Psoas muscle (tissue), 8 donors: ENCODE results near the gene MANEAL. TPM values are rescaled to one million over a fixed set of nuclear protein-coding genes. Genes with fewer than 3 reads are reported as not detected.

Experiments
- ATAC-seq, 4 donors: fragments of 200-7000 bp; cut with Tn5 transposase; one replicate each; pipeline ENCODE4 v1.9.1; 2020; ENCODE audit warnings: moderate library complexity in 3 of 4, mild to moderate bottlenecking in 2 of 4
- DNase-seq, 2 donors: peaks; one replicate each; pipeline ENCODE4 v3.0.0-alpha.2; 2020
- H3K27ac ChIP-seq: fragments of 200-600 bp; one replicate; pipeline ENCODE4 v1.8.0; 2022
- H3K27me3 ChIP-seq, 3 donors: fragments of 200-600 bp in 1 of 3; one replicate each; pipeline versions ENCODE4 v1.6.1 to v1.8.0; 2013 to 2022; ENCODE audit warnings: low read length in 2 of 3, mild to moderate bottlenecking in 2 of 3, moderate library complexity in 1 of 3; ENCODE audit not compliant: insufficient read depth in 3 of 3
- H3K36me3 ChIP-seq, 2 donors: fragments of 200-600 bp in 1 of 2; one replicate each; pipeline versions ENCODE4 v1.6.1 to v1.8.0; 2013 to 2022; ENCODE audit warnings: low read depth in 1 of 2, mild to moderate bottlenecking in 1 of 2, moderate library complexity in 1 of 2; ENCODE audit not compliant: insufficient read depth in 1 of 2
- H3K4me1 ChIP-seq: fragments of 200-600 bp; one replicate; pipeline ENCODE4 v1.8.0; 2022
- H3K4me3 ChIP-seq: fragments of 200-600 bp; one replicate; pipeline ENCODE4 v1.8.0; 2022; ENCODE audit warnings: mild to moderate bottlenecking
- H3K9me3 ChIP-seq: fragments of 200-600 bp; one replicate; pipeline ENCODE4 v1.8.0; 2022
- CTCF ChIP-seq: fragments of 200-600 bp; IDR thresholded peaks from one replicate; pipeline ENCODE4 v1.8.0; 2022; ENCODE audit warnings: antibody characterized with exemption
- WGBS, 3 donors: extraction: QIAGEN DNeasy Blood & Tissue Kit; methylation state at CpG; one replicate each; pipeline versions ENCODE4 v1.1.6 to v1.1.7; 2013; 5-methylcytosine and 5-hydroxymethylcytosine counted together
- intact Hi-C, 2 donors: fragments of 100-400 bp; cut with DNase I; formaldehyde crosslinking; loops; one replicate each; pipeline versions ENCODE4 v1.11.0 to v1.14.2; 2022
- polyA plus RNA-seq, 3 donors: library from polyadenylated mRNA; stranded (reverse); fragments of 200-250 nt; gene quantifications; one replicate each; pipeline ENCODE4 v1.2.3, GENCODE V29; 2013
- total RNA-seq, 4 donors: library from RNA; stranded (reverse); fragmentation: NEBNext Ultra II Directional in 2 of 4; extraction: Animal tissue kit (Norgen Biotek cat#: 25700) in 2 of 4; gene quantifications; one replicate each; pipeline versions ENCODE4 v1.2.1 to v1.2.4, GENCODE V29; 2021 to 2023
- donor health status: healthy with polysubstance abuse.
- donor health status: DM: no; HTN: no; CAD: no; lungs with moderate emphysema.
- donor health status: Bipolar disorder and iron deficiency.
- donor health status: healthy.
- donor health status: DM: yes; HTN: yes; CAD: no.
- donor health status: DM: no; HTN: no; CAD: no.
- donor health status: DM: no; HTN: no; CAD: no.
- donor health status: DM: yes; HTN: yes; CAD: no.

Gene MANEAL
- total and polyA plus RNA-seq, 7 donors: 2.1 to 4.3 (median 3.4) TPM

- peaks cover 0 to 15% of the 10 kb centered on the region in 2 donors for H3K36me3 ChIP-seq
- no peak overlapping the region for H3K27ac ChIP-seq
- no peak for ATAC-seq
- WGBS, 3 donors: 12 to 18% (median 15%) methylated on average over 31 to 59 of the region's 59 CpGs
- no peaks in the 10 kb centered on the region for H3K27me3 ChIP-seq
- H3K9me3 ChIP-seq: no peaks in the 10 kb centered on the region
- intact Hi-C loops: no loop called here
- peaks cover 16% of the 10 kb centered on the region for H3K4me1 ChIP-seq
- peak overlapping the region; percentile 65 for H3K4me3 ChIP-seq
- no peak for TF ChIP-seq CTCF
- DNase-seq: no peak
Measured at GRCh38 chr1:37794372-37795339, 1.0 kb downstream of the MANEAL start.

- ATAC-seq (peak; percentile 53 to 82 (median 70)), DNase-seq (peak; percentile 53 to 74)
- H3K4me1 ChIP-seq: peaks cover 16% of the 10 kb centered on the region
- no peak overlapping the region for H3K27ac ChIP-seq
- no peak for TF ChIP-seq CTCF
- 24 to 30% (median 26%) methylated on average over 22 of the region's 22 CpGs for WGBS, 3 donors
- peak overlapping the region; percentile 65 for H3K4me3 ChIP-seq
- H3K9me3 ChIP-seq: no peaks in the 10 kb centered on the region
- peaks cover 0 to 22% of the 10 kb centered on the region in 2 donors for H3K36me3 ChIP-seq
- intact Hi-C loops: no loop called here
- H3K27me3 ChIP-seq: no peaks in the 10 kb centered on the region
Measured at GRCh38 chr1:37795340-37796125, 1.9 kb downstream of the MANEAL start.

- Histone ChIP-seq H3K4me3 (no peak overlapping the region), H3K36me3 (peaks cover 0 to 44% of the 10 kb centered on the region in 2 donors), H3K27me3 (no peaks in the 10 kb centered on the region), H3K4me1 (peaks cover 16% of the 10 kb centered on the region), H3K27ac (no peak overlapping the region), H3K9me3 (no peaks in the 10 kb centered on the region)
- ATAC-seq (no peak), DNase-seq (no peak)
- WGBS, 3 donors: 92 to 94% (median 93%) methylated on average over 3 of the region's 3 CpGs
- intact Hi-C loops: no loop called here
- TF ChIP-seq CTCF: no peak
Measured at GRCh38 chr1:37797750-37798345, 4.2 kb downstream of the MANEAL start.

GRCh38 chr1:37802439-37802838 is 8.8 kb downstream of the MANEAL start:
- no peak for TF ChIP-seq CTCF
- intact Hi-C loops: loop anchor here in 1 of 2 donors (10.0 kb wide), 2 partner anchors 108 to 208 kb away; partner anchors contain the start of genes CDCA8 and GNL2
- peaks cover 5 to 79% of the 10 kb centered on the region in 2 donors for H3K36me3 ChIP-seq
- H3K4me1 ChIP-seq: peaks cover 8% of the 10 kb centered on the region
- DNase-seq (no peak), ATAC-seq (no peak)
- WGBS, 3 donors: 86 to 93% (median 88%) methylated on average over 1 of the region's 1 CpG
- H3K4me3 ChIP-seq: no peak overlapping the region
- no peaks in the 10 kb centered on the region for H3K9me3 ChIP-seq
- no peaks in the 10 kb centered on the region for H3K27me3 ChIP-seq
- H3K27ac ChIP-seq: no peak overlapping the region
